ENCODE measurements around the gene SPSB3. TPM values are rescaled to one million over a fixed set of nuclear protein-coding genes. Genes with fewer than 3 reads are reported as not detected.

SPSB3 gene
- total and polyA plus RNA-seq, 2 of the 13 experiments (the other 11 are each of a cell fraction or from before 2014, with no cell fraction given), result 13.2 to 21.9 TPM

DNA sequence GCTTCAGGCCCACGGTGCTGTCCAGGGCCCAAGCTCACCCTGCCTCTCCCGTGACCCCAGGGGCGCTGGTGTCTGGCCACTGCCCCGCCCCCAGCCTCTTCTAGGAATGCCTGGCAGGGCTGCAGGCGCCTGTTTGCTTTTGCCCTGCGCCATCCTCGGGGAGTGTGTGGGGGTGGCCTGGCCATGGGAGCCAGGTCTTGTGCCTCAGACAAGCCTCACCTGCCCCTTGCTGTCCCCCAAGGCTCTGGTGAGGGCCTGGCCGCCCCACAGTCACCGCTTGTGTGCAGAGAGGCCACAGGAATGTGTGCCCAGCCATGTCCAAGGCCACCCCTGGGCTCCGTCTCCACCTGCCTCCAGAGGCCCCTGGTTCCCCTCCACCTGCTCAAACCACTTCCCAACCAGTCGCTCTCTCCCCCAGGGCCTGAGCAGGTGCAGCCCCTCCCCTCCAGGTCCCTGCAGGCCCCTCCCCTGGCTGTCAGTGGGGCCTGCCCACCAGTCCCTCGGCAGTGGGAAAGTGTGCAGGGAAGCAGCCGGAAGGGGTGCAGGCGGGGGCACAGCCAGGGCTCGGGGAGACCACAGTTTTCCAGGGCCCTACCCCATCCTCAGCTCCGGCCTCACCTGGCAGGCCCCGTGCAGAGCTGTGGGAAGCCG, 12.0 kb upstream of the SPSB3 start (continued):
- TF ChIP-seq, protein P1, sequence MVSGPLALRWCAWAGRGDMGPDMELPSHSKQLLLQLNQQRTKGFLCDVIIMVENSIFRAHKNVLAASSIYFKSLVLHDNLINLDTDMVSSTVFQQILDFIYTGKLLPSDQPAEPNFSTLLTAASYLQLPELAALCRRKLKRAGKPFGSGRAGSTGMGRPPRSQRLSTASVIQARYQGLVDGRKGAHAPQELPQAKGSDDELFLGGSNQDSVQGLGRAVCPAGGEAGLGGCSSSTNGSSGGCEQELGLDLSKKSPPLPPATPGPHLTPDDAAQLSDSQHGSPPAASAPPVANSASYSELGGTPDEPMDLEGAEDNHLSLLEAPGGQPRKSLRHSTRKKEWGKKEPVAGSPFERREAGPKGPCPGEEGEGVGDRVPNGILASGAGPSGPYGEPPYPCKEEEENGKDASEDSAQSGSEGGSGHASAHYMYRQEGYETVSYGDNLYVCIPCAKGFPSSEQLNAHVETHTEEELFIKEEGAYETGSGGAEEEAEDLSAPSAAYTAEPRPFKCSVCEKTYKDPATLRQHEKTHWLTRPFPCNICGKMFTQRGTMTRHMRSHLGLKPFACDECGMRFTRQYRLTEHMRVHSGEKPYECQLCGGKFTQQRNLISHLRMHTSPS (CRISPR knock-in tag; IDR thresholded peaks at IDR 0.05; ENCODE audit: low read depth), result peak; percentile 80
- TF ChIP-seq MIER3 (CRISPR knock-in tag; IDR thresholded peaks at IDR 0.05; ENCODE audit: borderline replicate concordance), result peak; percentile 70; the same call in 1 of the 2 replicates
- TF ChIP-seq, protein P2, sequence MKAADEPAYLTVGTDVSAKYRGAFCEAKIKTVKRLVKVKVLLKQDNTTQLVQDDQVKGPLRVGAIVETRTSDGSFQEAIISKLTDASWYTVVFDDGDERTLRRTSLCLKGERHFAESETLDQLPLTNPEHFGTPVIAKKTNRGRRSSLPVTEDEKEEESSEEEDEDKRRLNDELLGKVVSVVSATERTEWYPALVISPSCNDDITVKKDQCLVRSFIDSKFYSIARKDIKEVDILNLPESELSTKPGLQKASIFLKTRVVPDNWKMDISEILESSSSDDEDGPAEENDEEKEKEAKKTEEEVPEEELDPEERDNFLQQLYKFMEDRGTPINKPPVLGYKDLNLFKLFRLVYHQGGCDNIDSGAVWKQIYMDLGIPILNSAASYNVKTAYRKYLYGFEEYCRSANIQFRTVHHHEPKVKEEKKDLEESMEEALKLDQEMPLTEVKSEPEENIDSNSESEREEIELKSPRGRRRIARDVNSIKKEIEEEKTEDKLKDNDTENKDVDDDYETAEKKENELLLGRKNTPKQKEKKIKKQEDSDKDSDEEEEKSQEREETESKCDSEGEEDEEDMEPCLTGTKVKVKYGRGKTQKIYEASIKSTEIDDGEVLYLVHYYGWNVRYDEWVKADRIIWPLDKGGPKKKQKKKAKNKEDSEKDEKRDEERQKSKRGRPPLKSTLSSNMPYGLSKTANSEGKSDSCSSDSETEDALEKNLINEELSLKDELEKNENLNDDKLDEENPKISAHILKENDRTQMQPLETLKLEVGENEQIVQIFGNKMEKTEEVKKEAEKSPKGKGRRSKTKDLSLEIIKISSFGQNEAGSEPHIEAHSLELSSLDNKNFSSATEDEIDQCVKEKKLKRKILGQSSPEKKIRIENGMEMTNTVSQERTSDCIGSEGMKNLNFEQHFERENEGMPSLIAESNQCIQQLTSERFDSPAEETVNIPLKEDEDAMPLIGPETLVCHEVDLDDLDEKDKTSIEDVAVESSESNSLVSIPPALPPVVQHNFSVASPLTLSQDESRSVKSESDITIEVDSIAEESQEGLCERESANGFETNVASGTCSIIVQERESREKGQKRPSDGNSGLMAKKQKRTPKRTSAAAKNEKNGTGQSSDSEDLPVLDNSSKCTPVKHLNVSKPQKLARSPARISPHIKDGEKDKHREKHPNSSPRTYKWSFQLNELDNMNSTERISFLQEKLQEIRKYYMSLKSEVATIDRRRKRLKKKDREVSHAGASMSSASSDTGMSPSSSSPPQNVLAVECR (CRISPR knock-in tag; IDR thresholded peaks at IDR 0.05; ENCODE audit: borderline replicate concordance), result peak; percentile 80; the same call in 1 of the 2 replicates
- TF ChIP-seq, protein P3, sequence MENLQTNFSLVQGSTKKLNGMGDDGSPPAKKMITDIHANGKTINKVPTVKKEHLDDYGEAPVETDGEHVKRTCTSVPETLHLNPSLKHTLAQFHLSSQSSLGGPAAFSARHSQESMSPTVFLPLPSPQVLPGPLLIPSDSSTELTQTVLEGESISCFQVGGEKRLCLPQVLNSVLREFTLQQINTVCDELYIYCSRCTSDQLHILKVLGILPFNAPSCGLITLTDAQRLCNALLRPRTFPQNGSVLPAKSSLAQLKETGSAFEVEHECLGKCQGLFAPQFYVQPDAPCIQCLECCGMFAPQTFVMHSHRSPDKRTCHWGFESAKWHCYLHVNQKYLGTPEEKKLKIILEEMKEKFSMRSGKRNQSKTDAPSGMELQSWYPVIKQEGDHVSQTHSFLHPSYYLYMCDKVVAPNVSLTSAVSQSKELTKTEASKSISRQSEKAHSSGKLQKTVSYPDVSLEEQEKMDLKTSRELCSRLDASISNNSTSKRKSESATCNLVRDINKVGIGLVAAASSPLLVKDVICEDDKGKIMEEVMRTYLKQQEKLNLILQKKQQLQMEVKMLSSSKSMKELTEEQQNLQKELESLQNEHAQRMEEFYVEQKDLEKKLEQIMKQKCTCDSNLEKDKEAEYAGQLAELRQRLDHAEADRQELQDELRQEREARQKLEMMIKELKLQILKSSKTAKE (CRISPR knock-in tag; IDR thresholded peaks at IDR 0.05; ENCODE audit: borderline replicate concordance), result no peak; the same call in 1 of the 2 replicates
- TF ChIP-seq, protein P4, sequence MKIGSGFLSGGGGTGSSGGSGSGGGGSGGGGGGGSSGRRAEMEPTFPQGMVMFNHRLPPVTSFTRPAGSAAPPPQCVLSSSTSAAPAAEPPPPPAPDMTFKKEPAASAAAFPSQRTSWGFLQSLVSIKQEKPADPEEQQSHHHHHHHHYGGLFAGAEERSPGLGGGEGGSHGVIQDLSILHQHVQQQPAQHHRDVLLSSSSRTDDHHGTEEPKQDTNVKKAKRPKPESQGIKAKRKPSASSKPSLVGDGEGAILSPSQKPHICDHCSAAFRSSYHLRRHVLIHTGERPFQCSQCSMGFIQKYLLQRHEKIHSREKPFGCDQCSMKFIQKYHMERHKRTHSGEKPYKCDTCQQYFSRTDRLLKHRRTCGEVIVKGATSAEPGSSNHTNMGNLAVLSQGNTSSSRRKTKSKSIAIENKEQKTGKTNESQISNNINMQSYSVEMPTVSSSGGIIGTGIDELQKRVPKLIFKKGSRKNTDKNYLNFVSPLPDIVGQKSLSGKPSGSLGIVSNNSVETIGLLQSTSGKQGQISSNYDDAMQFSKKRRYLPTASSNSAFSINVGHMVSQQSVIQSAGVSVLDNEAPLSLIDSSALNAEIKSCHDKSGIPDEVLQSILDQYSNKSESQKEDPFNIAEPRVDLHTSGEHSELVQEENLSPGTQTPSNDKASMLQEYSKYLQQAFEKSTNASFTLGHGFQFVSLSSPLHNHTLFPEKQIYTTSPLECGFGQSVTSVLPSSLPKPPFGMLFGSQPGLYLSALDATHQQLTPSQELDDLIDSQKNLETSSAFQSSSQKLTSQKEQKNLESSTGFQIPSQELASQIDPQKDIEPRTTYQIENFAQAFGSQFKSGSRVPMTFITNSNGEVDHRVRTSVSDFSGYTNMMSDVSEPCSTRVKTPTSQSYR (CRISPR knock-in tag; IDR thresholded peaks at IDR 0.05; ENCODE audit: borderline replicate concordance), result peak; percentile 81
- TF ChIP-seq SALL2 (CRISPR knock-in tag; IDR thresholded peaks at IDR 0.05), result peak; percentile 59; the same call in 1 of the 2 replicates
- no peak; the same call in 1 of the 2 replicates for TF ChIP-seq KMT2B (CRISPR knock-in tag; IDR thresholded peaks at IDR 0.05)
- no peak for TF ChIP-seq NKX3-1 (CRISPR knock-in tag; IDR thresholded peaks at IDR 0.05)
- TF ChIP-seq, protein P5, sequence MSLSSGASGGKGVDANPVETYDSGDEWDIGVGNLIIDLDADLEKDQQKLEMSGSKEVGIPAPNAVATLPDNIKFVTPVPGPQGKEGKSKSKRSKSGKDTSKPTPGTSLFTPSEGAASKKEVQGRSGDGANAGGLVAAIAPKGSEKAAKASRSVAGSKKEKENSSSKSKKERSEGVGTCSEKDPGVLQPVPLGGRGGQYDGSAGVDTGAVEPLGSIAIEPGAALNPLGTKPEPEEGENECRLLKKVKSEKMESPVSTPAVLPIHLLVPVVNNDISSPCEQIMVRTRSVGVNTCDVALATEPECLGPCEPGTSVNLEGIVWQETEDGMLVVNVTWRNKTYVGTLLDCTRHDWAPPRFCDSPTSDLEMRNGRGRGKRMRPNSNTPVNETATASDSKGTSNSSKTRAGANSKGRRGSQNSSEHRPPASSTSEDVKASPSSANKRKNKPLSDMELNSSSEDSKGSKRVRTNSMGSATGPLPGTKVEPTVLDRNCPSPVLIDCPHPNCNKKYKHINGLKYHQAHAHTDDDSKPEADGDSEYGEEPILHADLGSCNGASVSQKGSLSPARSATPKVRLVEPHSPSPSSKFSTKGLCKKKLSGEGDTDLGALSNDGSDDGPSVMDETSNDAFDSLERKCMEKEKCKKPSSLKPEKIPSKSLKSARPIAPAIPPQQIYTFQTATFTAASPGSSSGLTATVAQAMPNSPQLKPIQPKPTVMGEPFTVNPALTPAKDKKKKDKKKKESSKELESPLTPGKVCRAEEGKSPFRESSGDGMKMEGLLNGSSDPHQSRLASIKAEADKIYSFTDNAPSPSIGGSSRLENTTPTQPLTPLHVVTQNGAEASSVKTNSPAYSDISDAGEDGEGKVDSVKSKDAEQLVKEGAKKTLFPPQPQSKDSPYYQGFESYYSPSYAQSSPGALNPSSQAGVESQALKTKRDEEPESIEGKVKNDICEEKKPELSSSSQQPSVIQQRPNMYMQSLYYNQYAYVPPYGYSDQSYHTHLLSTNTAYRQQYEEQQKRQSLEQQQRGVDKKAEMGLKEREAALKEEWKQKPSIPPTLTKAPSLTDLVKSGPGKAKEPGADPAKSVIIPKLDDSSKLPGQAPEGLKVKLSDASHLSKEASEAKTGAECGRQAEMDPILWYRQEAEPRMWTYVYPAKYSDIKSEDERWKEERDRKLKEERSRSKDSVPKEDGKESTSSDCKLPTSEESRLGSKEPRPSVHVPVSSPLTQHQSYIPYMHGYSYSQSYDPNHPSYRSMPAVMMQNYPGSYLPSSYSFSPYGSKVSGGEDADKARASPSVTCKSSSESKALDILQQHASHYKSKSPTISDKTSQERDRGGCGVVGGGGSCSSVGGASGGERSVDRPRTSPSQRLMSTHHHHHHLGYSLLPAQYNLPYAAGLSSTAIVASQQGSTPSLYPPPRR (CRISPR knock-in tag; IDR thresholded peaks at IDR 0.05; ENCODE audit: borderline replicate concordance), result peak; percentile 70

Measured in HepG2 (cell line).